ENCODE data around the gene PALLD. TPM values are rescaled to one million over a fixed set of nuclear protein-coding genes. Genes with fewer than 3 reads are reported as not detected.

PALLD gene
- total and polyA plus RNA-seq, 2 donors (not counting 3 experiments of a cell fraction or from before 2014, with no cell fraction given), result 13.4 to 48.2 TPM

DNA sequence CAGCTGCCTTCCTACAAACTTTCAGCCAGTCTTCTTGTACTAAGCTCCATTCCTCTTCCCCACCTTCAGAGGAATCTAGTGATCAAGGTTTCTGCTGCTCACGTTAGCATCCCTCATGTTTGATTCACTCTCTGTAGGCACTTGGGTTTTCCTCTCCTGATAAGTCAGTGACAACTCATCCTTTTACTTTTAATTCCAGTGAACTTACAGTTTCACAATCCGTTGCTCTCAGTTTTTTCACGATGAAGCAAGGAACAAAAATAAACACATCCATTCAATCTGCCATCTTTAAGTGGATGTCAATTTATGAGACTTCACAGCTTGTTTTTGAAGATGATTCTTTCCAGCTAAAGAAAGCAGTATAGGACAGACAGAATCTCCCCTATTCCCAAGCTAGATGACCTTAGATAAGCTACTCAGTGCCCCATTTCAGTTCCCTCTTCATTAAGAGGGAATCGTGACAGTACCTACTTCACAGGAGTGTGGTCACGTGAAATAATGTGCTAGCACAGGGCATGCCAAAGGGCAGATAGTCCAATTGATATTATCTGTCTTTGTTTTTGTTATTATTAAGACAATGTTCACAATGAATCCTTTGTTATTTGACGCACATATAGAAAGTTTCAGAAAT is 234.3 kb downstream of the PALLD start:
- no TSS peak for BruUV-seq (replicated peaks)
- POLR2A ChIA-PET, result no interaction called here
- DNase-seq (ENCODE audit: low read depth, low spot score), result no peak

More for the DNA sequence above, 234.3 kb downstream of the PALLD start:
- Histone ChIP-seq H4K20me1 (replicated peaks; ENCODE audit: control insufficient read depth, extremely low read depth, insufficient read depth, low read length) (no peaks in the 10 kb centered on the region), H3K9me3 (replicated peaks; ENCODE audit: control insufficient read depth, insufficient read depth, low read length) (no peaks in the 10 kb centered on the region), H3K4me3 (replicated peaks in 1 of 3; ENCODE audit: insufficient read depth in 1 of 3, low read depth in 1 of 3, low read length in 3 of 3) (no peak overlapping the region), H3K9ac (replicated peaks; ENCODE audit: extremely low read depth, insufficient read depth, low read length) (no peak overlapping the region), H3K4me1 (ENCODE audit: control insufficient read depth, extremely low read depth, insufficient read depth, low read length) (no peaks in the 10 kb centered on the region), H3K27ac (ENCODE audit: insufficient read depth, low read depth, low read length) (no peak overlapping the region), H3K27me3 (ENCODE audit: control insufficient read depth in 2 of 2, insufficient read depth in 2 of 2, low read length in 2 of 2) (no peaks in the 10 kb centered on the region), H3K36me3 (ENCODE audit: control insufficient read depth in 2 of 2, extremely low read depth in 1 of 2, insufficient read depth in 2 of 2, low read length in 2 of 2) (no peaks in the 10 kb centered on the region), H2AFZ (ENCODE audit: low read depth, low read length) (no peak overlapping the region), H3K79me2 (ENCODE audit: control insufficient read depth, insufficient read depth, low read length) (no peaks in the 10 kb centered on the region), H3K4me2 (ENCODE audit: insufficient read depth, low read length) (no peak overlapping the region), H3K9me1 (replicated peaks; ENCODE audit: control insufficient read depth, extremely low read depth, insufficient read depth, low read length) (no peaks in the 10 kb centered on the region)
- no peak for FAIRE-seq
- intact Hi-C loops (cut with micrococcal nuclease) (no loop called here), dilution Hi-C loops (cut with MboI; ENCODE audit: extremely low pct_ligation_motif_present, low sequenced_read_pairs) (no loop called here)
- CTCF ChIA-PET, result no interaction called here
- TF ChIP-seq POLR2A (IDR thresholded peaks at IDR 0.05; ENCODE audit: low read depth, low read length) (no peak), CTCF (IDR thresholded peaks at IDR 0.05; ENCODE audit: extremely low read depth in 1 of 2, insufficient read depth in 1 of 2, low read depth in 1 of 2, low read length in 2 of 2) (no peak), FOS (IDR thresholded peaks at IDR 0.05; ENCODE audit: borderline replicate concordance, insufficient read depth, low read length) (no peak), POLR2AphosphoS5 (IDR thresholded peaks at IDR 0.05; ENCODE audit: insufficient read depth, low read depth, low read length) (no peak), GATA2 (IDR thresholded peaks at IDR 0.05; ENCODE audit: insufficient read depth, insufficient read length, low read depth, low read length) (no peak)
- TF ChIP-seq, protein P1, sequence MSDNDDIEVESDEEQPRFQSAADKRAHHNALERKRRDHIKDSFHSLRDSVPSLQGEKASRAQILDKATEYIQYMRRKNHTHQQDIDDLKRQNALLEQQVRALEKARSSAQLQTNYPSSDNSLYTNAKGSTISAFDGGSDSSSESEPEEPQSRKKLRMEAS (IDR thresholded peaks at IDR 0.05; ENCODE audit: insufficient read depth, insufficient read length), result no peak

All from endothelial cell of umbilical vein (primary cell).